ENCODE results near the gene NDUFS7.
"Not testable (repeated sequence)": the region's sequence is repeated elsewhere in the genome, so short reads cannot be mapped to it uniquely, and the experiment has no call there.

NDUFS7 gene

GRCh38 chr19:1429750-1430149 lies 46.0 kb downstream of the NDUFS7 start:
- no peak for DNase-seq (ENCODE audit: insufficient read length, low spot score)
- no peak for FAIRE-seq

- no peak for DNase-seq (ENCODE audit: insufficient read length, low spot score)
- FAIRE-seq = no peak
These were observed 46.5 kb downstream of the NDUFS7 start for GRCh38 chr19:1430246-1430645.

GRCh38 chr19:1431759-1432506 lies 48.2 kb downstream of the NDUFS7 start:
- FAIRE-seq (no peak), DNase-seq (ENCODE audit: insufficient read length, low spot score) (no peak)

GRCh38 chr19:1432507-1432887 lies 48.8 kb downstream of the NDUFS7 start:
- DNase-seq (ENCODE audit: insufficient read length, low spot score) (no peak), FAIRE-seq (no peak)

- DNase-seq (ENCODE audit: insufficient read length, low spot score) (no peak), FAIRE-seq (no peak)
These were observed 49.7 kb downstream of the NDUFS7 start for GRCh38 chr19:1433119-1434039.

GRCh38 chr19:1434040-1434366 lies 50.3 kb downstream of the NDUFS7 start:
- DNase-seq (ENCODE audit: insufficient read length, low spot score) (no peak), FAIRE-seq (no peak)

GRCh38 chr19:1434577-1435060 lies 50.9 kb downstream of the NDUFS7 start:
- DNase-seq (ENCODE audit: insufficient read length, low spot score) (no peak), FAIRE-seq (no peak)

GRCh38 chr19:1435378-1435989 lies 51.8 kb downstream of the NDUFS7 start:
- FAIRE-seq (no peak), DNase-seq (ENCODE audit: insufficient read length, low spot score) (no peak)

GRCh38 chr19:1437609-1438008 lies 53.9 kb downstream of the NDUFS7 start:
- no peak for DNase-seq (ENCODE audit: insufficient read length, low spot score)
- no peak for FAIRE-seq

GRCh38 chr19:1438035-1438932 lies 54.6 kb downstream of the NDUFS7 start, which contains the start of gene RPS15:
RPS15 (plus strand) TSS chr19:1438396; CDS start chr19:1438426, 30 bp downstream.
- peak; percentile 84 for DNase-seq (ENCODE audit: insufficient read length, low spot score)
- FAIRE-seq = peak; percentile 88

- FAIRE-seq (no peak), DNase-seq (ENCODE audit: insufficient read length, low spot score) (no peak)
These were observed 55.2 kb downstream of the NDUFS7 start for GRCh38 chr19:1438933-1439354.

- FAIRE-seq; DNase-seq (ENCODE audit: insufficient read length, low spot score): not testable (repeated sequence)
These were observed 56.1 kb downstream of the NDUFS7 start for GRCh38 chr19:1439525-1440417.

- FAIRE-seq (no peak), DNase-seq (ENCODE audit: insufficient read length, low spot score) (no peak)
These were observed 56.7 kb downstream of the NDUFS7 start for GRCh38 chr19:1440418-1440801.

GRCh38 chr19:1441022-1441426 lies 57.3 kb downstream of the NDUFS7 start:
- FAIRE-seq = no peak
- DNase-seq (ENCODE audit: insufficient read length, low spot score) = no peak

- DNase-seq (ENCODE audit: insufficient read length, low spot score) (no peak), FAIRE-seq (no peak)
These were observed 58.2 kb downstream of the NDUFS7 start for GRCh38 chr19:1441677-1442438.

All from HTR-8/SVneo (cell line).